OCI-LY1 (cell line): ENCODE measurements around the gene CDAN1.
A peak's percentile ranks its signal among the peaks of the same experiment; 100 is the strongest.

Experiments used
- EZH2 ChIP-seq: fragments of 200-600 bp; sonication (generic), shearing (Covaris generic); IDR thresholded peaks from 2 replicates; pipeline ENCODE4 v1.8.0; 2017; ENCODE audit warnings: borderline replicate concordance, mixed run types, mild to moderate bottlenecking, antibody characterized with exemption, low read length, moderate library complexity, mixed read lengths
- TF ChIP-seq, protein P1 (sequence below): fragments of 200-600 bp; sonication (generic), shearing (Covaris generic); IDR thresholded peaks from 2 replicates; pipeline ENCODE4 v1.5.1; 2017; ENCODE audit warnings: mild to moderate bottlenecking, antibody characterized with exemption, low read length, moderate library complexity, mixed read lengths

DNA sequence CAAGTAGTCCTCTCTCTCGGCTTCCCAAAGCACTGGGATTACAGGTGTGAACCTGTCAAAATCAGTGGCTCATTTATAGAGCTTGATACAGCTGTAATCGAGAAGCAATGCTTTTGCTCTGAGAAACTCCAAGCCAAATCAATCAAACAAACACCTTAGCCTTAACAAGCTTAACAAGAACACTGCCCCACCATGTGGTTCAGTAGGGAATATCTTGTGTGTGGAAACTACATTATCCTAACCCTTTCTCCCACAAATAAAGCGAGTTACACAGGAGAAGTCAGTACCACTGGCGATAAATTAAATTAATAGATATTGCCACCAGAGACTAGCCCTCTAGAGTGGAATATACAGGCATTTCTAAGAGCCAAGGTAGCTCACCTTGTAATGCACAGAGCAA is 13.9 kb downstream of the CDAN1 start:
- TF ChIP-seq EZH2 = no peak
- TF ChIP-seq, protein P1, sequence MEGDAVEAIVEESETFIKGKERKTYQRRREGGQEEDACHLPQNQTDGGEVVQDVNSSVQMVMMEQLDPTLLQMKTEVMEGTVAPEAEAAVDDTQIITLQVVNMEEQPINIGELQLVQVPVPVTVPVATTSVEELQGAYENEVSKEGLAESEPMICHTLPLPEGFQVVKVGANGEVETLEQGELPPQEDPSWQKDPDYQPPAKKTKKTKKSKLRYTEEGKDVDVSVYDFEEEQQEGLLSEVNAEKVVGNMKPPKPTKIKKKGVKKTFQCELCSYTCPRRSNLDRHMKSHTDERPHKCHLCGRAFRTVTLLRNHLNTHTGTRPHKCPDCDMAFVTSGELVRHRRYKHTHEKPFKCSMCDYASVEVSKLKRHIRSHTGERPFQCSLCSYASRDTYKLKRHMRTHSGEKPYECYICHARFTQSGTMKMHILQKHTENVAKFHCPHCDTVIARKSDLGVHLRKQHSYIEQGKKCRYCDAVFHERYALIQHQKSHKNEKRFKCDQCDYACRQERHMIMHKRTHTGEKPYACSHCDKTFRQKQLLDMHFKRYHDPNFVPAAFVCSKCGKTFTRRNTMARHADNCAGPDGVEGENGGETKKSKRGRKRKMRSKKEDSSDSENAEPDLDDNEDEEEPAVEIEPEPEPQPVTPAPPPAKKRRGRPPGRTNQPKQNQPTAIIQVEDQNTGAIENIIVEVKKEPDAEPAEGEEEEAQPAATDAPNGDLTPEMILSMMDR = peak; percentile 31; the same call in 1 of the 2 replicates
